Dermis blood vessel endothelial cell (primary cell): ENCODE results near the gene KRT35. TPM values are rescaled to one million over a fixed set of nuclear protein-coding genes. Genes with fewer than 3 reads are reported as not detected.
"Not testable (repeated sequence)": the region's sequence is repeated elsewhere in the genome, so short reads cannot be mapped to it uniquely, and the experiment has no call there.

Experiments used
- DNase-seq: peaks from one replicate; pipeline ENCODE4 v3.0.0; 2010
- total RNA-seq: library from RNA; depleted of rRNA; stranded (reverse); fragments of >200 nt; gene quantifications from 2 replicates; pipeline ENCODE4 v1.2.3, GENCODE V29; 2014

Gene KRT35
- total RNA-seq, 1 donor from 2014 or later: not detected

- no peak for DNase-seq
Measured at GRCh38 chr17:41452281-41452680, 28.7 kb downstream of the KRT35 start.

- no peak for DNase-seq
Measured at GRCh38 chr17:41451154-41451728, 29.7 kb downstream of the KRT35 start.

GRCh38 chr17:41449008-41449407 is 31.9 kb downstream of the KRT35 start:
- DNase-seq: no peak

- DNase-seq: no peak
Measured at GRCh38 chr17:41448506-41448905, 32.4 kb downstream of the KRT35 start.

- DNase-seq: no peak
Measured at GRCh38 chr17:41446806-41447205, 34.1 kb downstream of the KRT35 start.

- DNase-seq: no peak
Measured at GRCh38 chr17:41444640-41445039, 36.3 kb downstream of the KRT35 start.

- no peak for DNase-seq
Measured at GRCh38 chr17:41444186-41444585, 36.8 kb downstream of the KRT35 start.

- no peak for DNase-seq
Measured at GRCh38 chr17:41442739-41443138, 38.2 kb downstream of the KRT35 start.

- no peak for DNase-seq
Measured at GRCh38 chr17:41440531-41441033, 40.4 kb downstream of the KRT35 start, which contains the start of gene KRT38. Gene KRT38, minus strand, starts transcription at chr17:41440983. Its CDS starts 62 bp downstream, at chr17:41440921.

- DNase-seq: no peak
Measured at GRCh38 chr17:41439375-41439774, 41.6 kb downstream of the KRT35 start.

- DNase-seq: no peak
Measured at GRCh38 chr17:41437769-41438168, 43.2 kb downstream of the KRT35 start.

GRCh38 chr17:41437254-41437653 is 43.7 kb downstream of the KRT35 start:
- no peak for DNase-seq

GRCh38 chr17:41434415-41434814 is 46.5 kb downstream of the KRT35 start:
- DNase-seq: no peak

GRCh38 chr17:41434005-41434404 is 46.9 kb downstream of the KRT35 start:
- no peak for DNase-seq

GRCh38 chr17:41433586-41433985 is 47.4 kb downstream of the KRT35 start:
- no peak for DNase-seq

GRCh38 chr17:41430376-41430775 is 50.6 kb downstream of the KRT35 start:
- not testable (repeated sequence) for DNase-seq

- DNase-seq: no peak
Measured at GRCh38 chr17:41429667-41430066, 51.3 kb downstream of the KRT35 start.

- no peak for DNase-seq
Measured at GRCh38 chr17:41428591-41429291, 52.2 kb downstream of the KRT35 start.

Other genes with a start within 250 kb of the KRT35 start
- gene KRTAP9-3, start 248.7 kb downstream of the KRT35 start, total RNA-seq: not detected in 2 replicates
- gene KRTAP9-8, start 243.2 kb downstream of the KRT35 start, total RNA-seq: not detected in 2 replicates
- not detected in 2 replicates for gene KRTAP9-4, start 231.5 kb downstream of the KRT35 start, total RNA-seq
- gene KRTAP9-9, start 225.8 kb downstream of the KRT35 start, total RNA-seq: not detected in 2 replicates
- not detected in 2 replicates for gene KRTAP9-6, start 215.8 kb downstream of the KRT35 start, total RNA-seq
- gene KRTAP9-7, start 205.5 kb downstream of the KRT35 start, total RNA-seq: not detected in 2 replicates
- gene KRTAP29-1, start 178.3 kb downstream of the KRT35 start, total RNA-seq: not detected in 2 replicates
- 0.05 TPM in 1 of 2 replicates, not detected in the other for gene KRTAP16-1, start 171.8 kb downstream of the KRT35 start, total RNA-seq
- not detected in 2 replicates for gene KRTAP17-1, start 165.4 kb downstream of the KRT35 start, total RNA-seq
- gene KRT33A, start 130.3 kb downstream of the KRT35 start, total RNA-seq: not detected in 2 replicates
- gene KRT33B, start 111.3 kb downstream of the KRT35 start, total RNA-seq: not detected in 2 replicates
- gene KRT34, start 98.8 kb downstream of the KRT35 start, total RNA-seq: 0.51 TPM in 1 of 2 replicates, not detected in the other
- not detected in 2 replicates for gene KRT31, start 83.5 kb downstream of the KRT35 start, total RNA-seq
- gene KRT37, start 56.6 kb downstream of the KRT35 start, total RNA-seq: not detected in 2 replicates
- not detected in 2 replicates for gene KRT38, start 40.2 kb downstream of the KRT35 start, total RNA-seq
- not detected in 2 replicates for gene KRT32, start 13.8 kb downstream of the KRT35 start, total RNA-seq
- gene KRT36, start 8.8 kb upstream of the KRT35 start, total RNA-seq: 0.14 and 0.17 TPM in 2 replicates
- not detected in 2 replicates for gene KRT13, start 24.5 kb upstream of the KRT35 start, total RNA-seq
- gene KRT15, start 37.7 kb upstream of the KRT35 start, total RNA-seq: 0.51 TPM in 2 replicates
- gene KRT19, start 47.2 kb upstream of the KRT35 start, total RNA-seq: 10.7 and 10.9 TPM in 2 replicates
- not detected in 2 replicates for gene KRT9, start 90.9 kb upstream of the KRT35 start, total RNA-seq
- 0.05 and 0.85 TPM in 2 replicates for gene KRT14, start 105.7 kb upstream of the KRT35 start, total RNA-seq
- gene KRT16, start 131.6 kb upstream of the KRT35 start, total RNA-seq: 0.28 and 0.51 TPM in 2 replicates
- 2.0 and 3.7 TPM in 2 replicates for gene KRT17, start 143.4 kb upstream of the KRT35 start, total RNA-seq
- 93.3 and 128 TPM in 2 replicates for gene EIF1, start 207.7 kb upstream of the KRT35 start, total RNA-seq
- not detected in 2 replicates for gene GAST, start 231.2 kb upstream of the KRT35 start, total RNA-seq